A673 (cell line): ENCODE results near the gene EGLN1. TPM values are rescaled to one million over a fixed set of nuclear protein-coding genes. Genes with fewer than 3 reads are reported as not detected.

Experiments used
- BruUV-seq: library from RNA; stranded (reverse); fragments of 400-500 nt; replicated peaks from 2 replicates; lab custom pipeline; 2021; lab: Mats Ljungman, UMichigan
- CTCF ChIA-PET: fragments of 300-600 bp; sonication (Branson Sonifier 250); formaldehyde crosslinking; loops from one replicate; lab custom pipeline; 2022; ENCODE audit warnings: antibody characterized with exemption; lab: Charles Lee
- POLR2A ChIA-PET: fragments of 300-600 bp; sonication (Branson Sonifier 250); formaldehyde crosslinking; loops from one replicate; lab custom pipeline; 2022; ENCODE audit warnings: antibody characterized with exemption; ENCODE audit not compliant: low non-redundant PET; lab: Charles Lee
- DNase-seq: peaks from one replicate; pipeline ENCODE4 v3.0.0-alpha.2; 2015; ENCODE audit warnings: low spot score
- H3K27ac ChIP-seq: fragments of 200-600 bp; sonication (generic); 2 replicates; pipeline ENCODE4 v1.5.1; 2016; ENCODE audit warnings: mixed run types, low read depth, mild to moderate bottlenecking, mixed read lengths, antibody characterized with exemption, low read length; ENCODE audit not compliant: poor library complexity, severe bottlenecking
- H3K27me3 ChIP-seq: fragments of 200-600 bp; sonication (generic); replicated peaks from 2 replicates; pipeline ENCODE4 v1.6.1; 2017; ENCODE audit warnings: mixed run types, low read depth, mild to moderate bottlenecking, mixed read lengths, antibody characterized with exemption, low read length; ENCODE audit not compliant: insufficient read depth, poor library complexity
- H3K36me3 ChIP-seq: fragments of 200-600 bp; sonication (generic); 2 replicates; pipeline ENCODE4 v1.6.1; 2016; ENCODE audit warnings: mixed run types, mild to moderate bottlenecking, mixed read lengths, antibody characterized with exemption, low read length; ENCODE audit not compliant: insufficient read depth, poor library complexity, severe bottlenecking
- H3K4me1 ChIP-seq: fragments of 200-600 bp; sonication (generic); 2 replicates; pipeline ENCODE4 v1.6.1; 2017; ENCODE audit warnings: mixed run types, mild to moderate bottlenecking, mixed read lengths, antibody characterized with exemption, low read length; ENCODE audit not compliant: insufficient read depth, poor library complexity, severe bottlenecking
- H3K4me3 ChIP-seq: fragments of 200-600 bp; sonication (generic); 2 replicates; pipeline ENCODE4 v1.5.1; 2016; ENCODE audit warnings: low read depth, mixed run types, mild to moderate bottlenecking, mixed read lengths, low read length; ENCODE audit not compliant: poor library complexity, severe bottlenecking
- H3K9me3 ChIP-seq: fragments of 200-600 bp; sonication (generic); 2 replicates; pipeline ENCODE4 v1.6.1; 2016; ENCODE audit warnings: mixed run types, low read depth, mild to moderate bottlenecking, mixed read lengths, antibody characterized with exemption, low read length; ENCODE audit not compliant: poor library complexity, severe bottlenecking
- EZH2 ChIP-seq: fragments of 200-600 bp; sonication (generic); IDR thresholded peaks from 2 replicates; pipeline ENCODE4 v1.6.1; 2017; ENCODE audit warnings: borderline replicate concordance, low read depth, mild to moderate bottlenecking, mixed read lengths, antibody characterized with exemption, low read length; ENCODE audit not compliant: poor library complexity, severe bottlenecking
- intact Hi-C: fragments of 100-400 bp; cut with micrococcal nuclease; formaldehyde crosslinking; loops from one replicate; pipeline ENCODE4 v1.10.0; 2022; ENCODE audit not compliant: unreplicated experiment
- total RNA-seq: library from RNA; stranded (reverse); gene quantifications from 2 replicates; pipeline ENCODE4 v1.2.3, GENCODE V29; 2021
- TF ChIP-seq, protein P1 (sequence below): fragments of 300-800, 200-600 bp; sonication (generic); conservative IDR thresholded peaks from 2 replicates; pipeline ENCODE4 v1.5.1; 2017; ENCODE audit warnings: low read depth, mild to moderate bottlenecking, antibody characterized with exemption, low read length, moderate library complexity, mixed read lengths

EGLN1 gene
- total RNA-seq, 1 experiment from 2014 or later = 30.4 TPM

DNA sequence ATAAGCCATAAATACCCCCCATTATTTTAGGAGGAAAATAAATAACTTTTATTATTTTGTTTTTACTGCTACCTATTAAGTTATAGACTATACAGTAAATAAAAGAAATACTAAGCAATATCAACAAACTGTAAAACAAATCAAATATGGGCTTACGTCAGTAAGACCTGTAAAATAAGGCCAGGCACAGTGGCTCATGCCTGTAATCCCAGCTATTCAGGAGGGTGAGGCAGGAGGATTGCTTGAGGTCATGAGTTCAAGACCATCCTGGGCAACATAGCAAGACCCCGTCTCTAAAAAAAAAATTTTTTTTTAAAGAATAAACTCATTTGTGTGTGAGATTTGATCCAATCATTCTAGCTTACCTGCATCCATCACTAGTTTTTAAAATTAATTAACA, 17.8 kb downstream of the EGLN1 start:
- DNase-seq = no peak
- ChIA-PET CTCF (no interaction called here), POLR2A (interaction anchor here (0.5 kb wide), 1 partner anchor 17 kb away, joined by 3 read pairs; no protein-coding TSS in a partner anchor)
- Histone ChIP-seq H3K9me3 (no peaks in the 10 kb centered on the region), H3K4me1 (peaks cover 7% of the 10 kb centered on the region), H3K4me3 (no peak overlapping the region), H3K27ac (no peak overlapping the region), H3K36me3 (peaks cover 3% of the 10 kb centered on the region), H3K27me3 (no peaks in the 10 kb centered on the region)
- no peak for TF ChIP-seq EZH2
- TF ChIP-seq, protein P1, sequence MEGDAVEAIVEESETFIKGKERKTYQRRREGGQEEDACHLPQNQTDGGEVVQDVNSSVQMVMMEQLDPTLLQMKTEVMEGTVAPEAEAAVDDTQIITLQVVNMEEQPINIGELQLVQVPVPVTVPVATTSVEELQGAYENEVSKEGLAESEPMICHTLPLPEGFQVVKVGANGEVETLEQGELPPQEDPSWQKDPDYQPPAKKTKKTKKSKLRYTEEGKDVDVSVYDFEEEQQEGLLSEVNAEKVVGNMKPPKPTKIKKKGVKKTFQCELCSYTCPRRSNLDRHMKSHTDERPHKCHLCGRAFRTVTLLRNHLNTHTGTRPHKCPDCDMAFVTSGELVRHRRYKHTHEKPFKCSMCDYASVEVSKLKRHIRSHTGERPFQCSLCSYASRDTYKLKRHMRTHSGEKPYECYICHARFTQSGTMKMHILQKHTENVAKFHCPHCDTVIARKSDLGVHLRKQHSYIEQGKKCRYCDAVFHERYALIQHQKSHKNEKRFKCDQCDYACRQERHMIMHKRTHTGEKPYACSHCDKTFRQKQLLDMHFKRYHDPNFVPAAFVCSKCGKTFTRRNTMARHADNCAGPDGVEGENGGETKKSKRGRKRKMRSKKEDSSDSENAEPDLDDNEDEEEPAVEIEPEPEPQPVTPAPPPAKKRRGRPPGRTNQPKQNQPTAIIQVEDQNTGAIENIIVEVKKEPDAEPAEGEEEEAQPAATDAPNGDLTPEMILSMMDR = no peak
- intact Hi-C loops = no loop called here
- BruUV-seq = no TSS peak

DNA sequence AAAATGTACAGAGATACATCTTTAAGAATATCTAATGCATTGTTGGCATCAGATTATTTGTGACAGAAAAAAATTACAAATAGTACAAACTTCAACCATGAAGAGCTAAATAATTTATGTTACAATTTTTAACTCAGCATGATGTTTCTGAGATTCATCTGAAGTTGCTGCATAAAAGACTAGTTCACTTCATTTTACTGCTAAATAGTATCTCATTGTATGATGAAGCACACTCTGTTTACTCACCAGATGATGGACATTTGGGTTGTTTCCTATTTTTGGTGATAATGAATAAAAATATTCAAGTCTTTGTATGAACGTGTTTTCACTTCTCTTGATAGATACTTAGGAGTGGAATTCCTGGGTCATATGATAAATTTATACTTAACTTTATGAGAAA, 20.6 kb downstream of the EGLN1 start:
- Histone ChIP-seq H3K4me1 (no peaks in the 10 kb centered on the region), H3K9me3 (no peaks in the 10 kb centered on the region), H3K27me3 (no peaks in the 10 kb centered on the region), H3K27ac (no peak overlapping the region), H3K36me3 (no peaks in the 10 kb centered on the region), H3K4me3 (no peak overlapping the region)
- CTCF ChIA-PET = no interaction called here
- TF ChIP-seq, protein P1 = no peak
- TF ChIP-seq EZH2 = no peak
- intact Hi-C loops = no loop called here
- no TSS peak for BruUV-seq
- DNase-seq = no peak
- POLR2A ChIA-PET = no interaction called here

DNA sequence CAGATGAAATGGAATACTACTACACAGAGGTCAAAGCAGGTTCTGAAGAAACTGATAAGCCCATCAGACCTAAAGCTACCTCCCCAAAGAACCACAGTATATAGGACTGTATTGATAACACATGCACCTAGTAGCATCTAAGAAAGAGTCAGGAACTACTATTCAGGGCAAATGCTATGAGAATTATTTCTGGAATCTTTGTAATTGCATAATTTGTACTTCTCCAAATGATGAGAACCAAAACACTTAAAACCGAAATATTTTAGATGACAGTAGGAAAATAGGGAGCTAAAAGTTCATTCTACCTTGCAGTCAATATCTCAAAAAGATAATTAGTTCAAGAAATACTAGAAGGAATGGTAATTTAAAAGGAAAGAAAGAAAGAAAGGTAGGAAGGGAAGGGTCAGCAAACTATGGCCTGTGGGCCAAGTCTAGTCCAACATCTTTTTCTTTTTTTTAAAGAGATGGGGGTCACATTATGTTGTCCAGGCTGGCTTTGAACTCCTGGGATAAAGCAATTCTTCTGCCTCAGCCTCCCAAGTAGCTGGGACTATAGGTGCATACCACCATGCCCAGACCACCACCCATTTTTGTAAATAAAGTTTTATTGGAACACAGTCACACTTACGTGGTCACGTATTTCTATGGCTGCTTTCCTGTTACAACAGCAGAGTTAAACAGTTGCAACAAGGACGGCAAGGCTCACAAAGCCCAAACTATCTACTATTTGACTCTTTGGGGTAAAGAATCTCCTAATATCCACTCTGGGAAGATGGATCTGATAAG, 24.0 kb downstream of the EGLN1 start:
- intact Hi-C loops = no loop called here
- CTCF ChIA-PET = no interaction called here
- H3K4me1 ChIP-seq = peaks cover 16% of the 10 kb centered on the region
- no peaks in the 10 kb centered on the region for H3K36me3 ChIP-seq
- POLR2A ChIA-PET = no interaction called here
- TF ChIP-seq EZH2 = no peak
- TF ChIP-seq, protein P1 = no peak
- H3K9me3 ChIP-seq = no peaks in the 10 kb centered on the region
- H3K4me3 ChIP-seq = no peak overlapping the region
- no peak overlapping the region for H3K27ac ChIP-seq
- no peak for DNase-seq
- no TSS peak for BruUV-seq
- H3K27me3 ChIP-seq = no peaks in the 10 kb centered on the region
